T-helper 2 cell (primary cell): ENCODE measurements around the gene PEX19.
A peak's percentile ranks its signal among the peaks of the same experiment; 100 is the strongest.
"Not testable (repeated sequence)": the region's sequence is repeated elsewhere in the genome, so short reads cannot be mapped to it uniquely, and the experiment has no call there.

Source experiments
- DNase-seq, 5 experiments: peaks; one replicate each; pipeline versions ENCODE4 v3.0.0 to v3.0.0-alpha.2; 2012 to 2022
- total RNA-seq, 2 donors: gene quantifications; one replicate each; lab custom pipeline; 2026; lab: John Stamatoyannopoulos, UW

The PEX19 gene, protein sequence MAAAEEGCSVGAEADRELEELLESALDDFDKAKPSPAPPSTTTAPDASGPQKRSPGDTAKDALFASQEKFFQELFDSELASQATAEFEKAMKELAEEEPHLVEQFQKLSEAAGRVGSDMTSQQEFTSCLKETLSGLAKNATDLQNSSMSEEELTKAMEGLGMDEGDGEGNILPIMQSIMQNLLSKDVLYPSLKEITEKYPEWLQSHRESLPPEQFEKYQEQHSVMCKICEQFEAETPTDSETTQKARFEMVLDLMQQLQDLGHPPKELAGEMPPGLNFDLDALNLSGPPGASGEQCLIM
- 12.5 to 30.6 reads per million in 2 donors for total RNA-seq

DNA sequence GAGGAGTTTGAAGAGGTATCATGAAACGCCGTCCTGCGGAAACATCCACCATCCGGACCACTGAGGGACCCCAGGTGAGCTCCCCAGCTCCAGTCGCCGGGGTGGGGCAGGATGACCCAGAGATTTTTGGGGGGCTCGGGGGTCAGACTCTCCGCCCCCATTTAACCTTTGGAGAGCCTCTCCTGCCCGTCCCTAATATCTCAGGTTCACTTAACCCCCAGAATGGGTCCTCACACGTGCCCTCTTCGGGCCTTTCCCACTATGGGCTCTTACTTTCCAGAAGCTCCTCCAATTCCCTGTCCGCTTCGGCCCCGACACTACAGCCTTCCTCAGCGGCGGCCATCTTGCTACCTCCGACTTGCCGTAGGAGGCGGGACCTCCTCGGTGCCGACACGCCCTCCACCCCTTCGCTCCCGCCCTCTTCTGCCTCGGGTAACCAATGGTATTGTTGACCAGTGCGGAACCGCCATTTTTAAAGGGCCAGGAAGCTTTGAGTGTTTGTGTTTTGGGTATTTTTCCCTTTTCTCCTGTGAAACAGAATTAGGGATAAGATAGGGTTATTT is at the start of gene PEX19:
Gene PEX19 (minus strand): TSS at position 352 of the 563 bp plus-strand sequence. CDS start 9 bp downstream, at position 343.
- DNase-seq: peak; percentile 80 to 95 (median 89)

DNA sequence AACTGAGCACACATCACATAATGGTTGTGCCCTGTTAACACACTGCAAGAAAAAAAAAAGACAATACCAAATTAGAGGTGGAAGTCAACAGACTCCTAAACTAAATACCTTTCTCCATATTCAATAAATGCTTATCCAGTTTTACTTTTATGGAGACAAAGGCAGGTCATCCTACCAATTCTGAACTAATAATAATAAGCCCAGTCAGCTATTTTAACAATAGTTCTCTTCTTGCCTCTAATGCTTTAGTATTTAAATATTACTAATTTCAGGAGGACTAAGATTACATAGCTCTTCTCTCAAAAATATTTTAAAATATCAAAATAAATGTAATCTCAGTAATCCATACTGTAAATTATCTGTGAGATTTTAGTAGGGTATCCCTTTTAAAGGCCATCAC is 47.6 kb upstream of the PEX19 start:
- DNase-seq: no peak

GRCh38 chr1:160330119-160330518 is 45.2 kb upstream of the PEX19 start:
- no peak for DNase-seq

- no peak for DNase-seq
Measured at GRCh38 chr1:160328184-160328583, 43.3 kb upstream of the PEX19 start.

- DNase-seq: no peak
Measured at GRCh38 chr1:160326418-160326817, 41.5 kb upstream of the PEX19 start.

GRCh38 chr1:160325252-160325651 is 40.3 kb upstream of the PEX19 start:
- DNase-seq: no peak

DNA sequence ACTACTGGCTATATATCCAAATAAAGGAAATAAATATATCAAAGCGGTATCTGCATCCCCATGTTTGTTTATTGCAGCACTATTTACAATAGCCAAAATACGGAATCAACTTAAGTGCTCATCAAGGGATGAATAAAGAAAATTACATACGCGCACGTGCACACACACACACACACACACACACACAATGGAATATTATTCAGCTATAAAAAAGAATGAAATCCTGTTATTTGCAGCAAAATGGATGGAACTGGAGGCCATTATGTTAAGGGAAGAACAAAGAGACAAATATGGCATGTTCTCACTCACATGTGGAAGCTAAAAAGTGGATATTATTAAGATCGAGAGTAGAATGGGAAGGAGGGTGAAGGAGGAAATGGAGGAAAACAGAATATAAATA is 37.9 kb upstream of the PEX19 start:
- no peak for DNase-seq

DNA sequence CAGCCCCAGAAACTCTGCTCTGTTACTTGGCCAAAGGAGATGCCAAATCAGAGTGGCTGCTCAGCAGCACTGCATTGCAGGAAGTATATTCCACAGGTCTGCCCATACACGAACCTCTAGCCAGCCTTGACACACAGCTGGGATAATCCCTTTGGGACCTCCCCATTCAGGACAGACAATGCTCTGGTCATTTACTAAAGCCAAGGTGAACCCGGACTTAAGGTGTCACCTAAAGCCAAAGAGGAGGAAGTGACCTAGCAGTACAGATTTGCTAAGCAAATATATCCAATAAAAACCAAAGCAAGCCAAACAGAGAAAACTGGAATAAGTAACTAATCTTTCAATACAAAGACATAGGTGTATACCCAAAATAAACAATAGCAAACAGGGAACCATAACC is 30.4 kb upstream of the PEX19 start:
- DNase-seq: no peak

DNA sequence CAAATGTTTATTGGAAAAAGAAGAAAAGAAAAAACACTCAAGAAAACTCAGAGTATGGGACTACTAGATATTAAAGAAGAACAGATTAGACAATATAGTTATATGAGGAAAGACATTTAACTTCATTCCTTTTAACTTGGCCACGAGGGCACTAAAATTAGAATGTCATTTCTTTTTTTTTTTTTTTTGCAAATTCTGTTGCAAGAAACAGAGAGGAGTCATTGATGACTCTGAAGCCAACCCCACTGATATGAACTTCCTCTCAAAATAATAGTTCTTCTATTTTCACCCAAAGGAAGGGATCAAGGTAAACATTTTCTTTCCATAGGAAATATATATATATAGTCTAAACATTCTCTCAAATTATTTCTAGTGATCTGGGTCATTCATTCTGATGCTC is 24.6 kb upstream of the PEX19 start:
- no peak for DNase-seq

DNA sequence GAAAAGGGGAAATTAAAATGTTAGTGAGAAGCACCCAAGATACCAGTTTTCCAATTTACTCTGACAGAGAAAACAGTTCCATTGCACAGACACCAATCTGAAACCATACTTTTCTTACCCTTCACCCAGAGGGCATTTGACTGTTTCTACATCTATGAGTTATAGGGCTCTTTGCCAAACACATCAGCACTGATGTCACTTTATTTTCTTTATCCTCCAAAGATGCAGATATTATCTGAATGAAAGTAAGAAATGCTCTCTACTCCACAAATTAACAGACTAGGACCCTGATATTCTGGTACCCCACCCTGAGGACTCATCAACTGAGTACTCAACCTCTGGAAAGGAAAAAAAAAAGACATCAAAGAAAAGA is 24.2 kb upstream of the PEX19 start:
- DNase-seq: no peak

DNA sequence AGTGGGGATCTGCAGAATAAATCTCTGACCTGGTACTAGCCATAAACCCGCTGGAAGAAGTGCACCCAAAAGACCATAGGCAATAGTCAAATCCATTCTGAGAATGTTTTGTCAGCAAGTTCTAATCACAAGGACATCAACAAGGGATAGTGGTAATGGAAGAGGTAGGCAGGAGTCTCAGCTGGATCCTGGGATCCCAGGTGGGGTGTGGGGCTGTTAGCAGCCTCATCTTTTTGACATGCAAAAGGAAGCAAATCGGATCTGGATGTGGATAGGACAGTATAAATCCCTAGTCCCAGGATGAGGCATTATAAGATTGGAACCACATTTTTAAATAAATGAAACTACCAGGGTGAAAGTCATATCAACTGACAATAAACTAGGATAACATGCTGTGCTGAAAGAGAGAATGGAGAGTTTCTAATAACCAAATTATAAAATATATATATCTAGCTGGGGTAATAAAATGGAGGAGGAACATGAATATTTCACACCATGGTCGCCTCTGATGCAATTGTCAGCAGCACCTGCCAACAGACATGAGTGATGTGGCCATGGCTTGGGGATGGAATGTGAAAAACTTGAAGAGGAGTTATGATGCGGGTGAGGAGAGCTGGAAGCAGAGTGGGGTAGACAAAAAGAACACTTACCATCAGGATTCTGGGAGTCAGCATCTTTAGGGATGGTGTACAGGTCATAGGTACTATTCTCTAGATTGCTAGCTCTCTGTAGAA is 23.7 kb upstream of the PEX19 start:
- no peak for DNase-seq

GRCh38 chr1:160307118-160307791 is 22.3 kb upstream of the PEX19 start:
- no peak for DNase-seq

- DNase-seq: no peak
Measured at GRCh38 chr1:160300173-160300572, 15.2 kb upstream of the PEX19 start.

- no peak for DNase-seq
Measured at GRCh38 chr1:160296036-160296435, 11.1 kb upstream of the PEX19 start.

DNA sequence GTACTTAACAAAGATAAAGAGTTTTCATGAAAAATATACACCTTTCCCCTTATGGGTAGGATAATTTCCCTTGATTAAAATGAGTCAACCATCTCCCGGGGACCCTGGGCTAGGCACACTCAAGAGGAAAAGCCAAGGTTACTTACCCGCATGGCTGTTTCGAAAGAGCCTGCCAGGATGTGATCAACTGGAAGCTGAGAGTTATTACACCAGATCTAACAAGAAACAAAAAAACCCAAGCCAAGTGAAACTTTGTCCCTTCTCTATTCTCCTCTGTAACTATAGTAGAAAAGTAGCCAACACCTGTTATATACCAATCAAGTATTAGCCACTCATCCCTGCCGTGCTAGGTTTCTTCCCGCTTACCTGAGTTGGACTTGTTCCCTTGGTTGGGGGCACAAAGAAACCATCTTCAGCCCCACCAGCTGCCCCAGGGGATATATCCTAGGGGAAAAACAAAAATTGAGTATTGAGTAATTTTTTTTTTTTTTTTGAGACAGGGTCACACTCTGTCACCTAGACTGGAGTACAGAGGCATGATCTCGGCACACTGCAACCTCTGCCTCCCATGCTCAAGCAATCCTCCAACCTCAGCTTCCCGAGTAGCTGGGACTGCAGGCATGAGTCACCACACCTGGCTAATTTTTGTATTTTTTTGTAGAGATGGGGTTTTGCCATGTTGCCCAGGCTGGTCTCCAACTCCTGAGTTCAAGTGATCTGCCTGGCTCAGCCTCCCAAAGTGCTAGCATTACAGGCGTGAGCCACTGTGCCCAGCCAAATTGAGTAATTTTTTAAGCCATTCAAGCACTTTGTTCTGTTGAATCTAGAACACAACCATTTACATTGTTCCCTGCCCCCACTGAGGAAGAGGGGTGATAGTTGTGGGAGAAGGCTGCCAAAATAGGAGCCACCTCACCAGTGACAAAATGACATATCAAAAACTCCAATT is 8.4 kb upstream of the PEX19 start:
- DNase-seq: no peak

- peak; percentile 13 to 84 (median 42) for DNase-seq
Measured at GRCh38 chr1:160291248-160292220, 6.6 kb upstream of the PEX19 start.

DNA sequence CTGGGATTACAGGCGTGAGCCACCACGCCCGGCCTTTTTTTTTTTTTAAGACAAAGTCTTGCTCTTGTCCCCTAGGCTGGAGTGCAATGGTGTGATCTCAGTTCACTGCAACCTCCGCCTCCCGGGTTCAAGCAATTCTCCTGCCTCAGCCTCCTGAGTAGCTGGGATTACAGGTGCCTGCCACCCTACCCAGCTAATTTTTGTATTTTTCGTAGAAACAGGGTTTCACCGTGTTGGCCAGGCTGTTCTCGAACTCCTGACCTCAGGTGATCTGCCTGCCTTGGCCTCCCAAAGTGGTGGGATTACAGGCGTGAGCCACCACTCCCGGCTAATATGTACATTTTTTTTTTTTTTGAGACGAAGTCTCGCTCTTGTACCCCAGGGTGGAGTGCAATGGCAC is 2.8 kb upstream of the PEX19 start:
- DNase-seq: not testable (repeated sequence)

DNA sequence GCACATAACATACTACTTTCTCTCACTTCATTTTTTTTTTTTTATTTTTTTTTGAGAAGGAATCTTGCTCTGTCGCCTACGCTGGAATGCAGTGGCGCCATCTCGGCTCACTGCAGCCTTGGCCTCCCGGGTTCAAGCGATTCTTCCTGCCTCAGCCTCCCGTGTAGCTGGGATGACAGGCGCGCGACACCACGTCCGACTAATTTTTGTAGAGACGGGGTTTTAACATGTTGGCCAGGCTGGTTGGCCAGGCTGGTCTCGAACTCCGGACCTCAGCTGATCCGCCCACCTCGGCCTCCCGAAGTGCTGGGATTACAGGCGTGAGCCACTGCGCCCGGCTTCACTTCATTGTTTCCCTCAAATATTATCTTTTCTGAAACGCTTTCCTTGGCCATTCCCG is 573 bp upstream of the PEX19 start:
- no peak for DNase-seq

GRCh38 chr1:160284220-160284781 is 632 bp downstream of the PEX19 start:
- peak in 1 of 5 experiments; percentile 53 for DNase-seq

DNA sequence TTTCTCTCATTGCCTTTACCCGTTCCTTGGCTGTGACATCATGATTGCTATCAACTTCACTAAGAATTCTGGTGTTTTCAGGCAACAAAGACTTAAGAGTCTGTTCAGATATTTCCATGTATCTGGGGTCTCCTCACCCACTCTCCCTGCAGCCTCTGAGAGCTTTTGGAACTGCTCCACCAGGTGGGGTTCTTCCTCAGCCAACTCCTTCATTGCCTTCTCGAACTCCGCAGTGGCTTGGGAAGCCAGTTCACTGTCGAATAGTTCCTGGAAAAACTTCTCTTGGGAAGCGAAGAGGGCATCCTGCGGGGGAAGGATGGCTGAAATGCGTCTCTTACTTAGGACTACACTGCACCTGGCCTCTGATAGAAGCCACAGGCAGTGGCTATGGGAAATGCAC is 2.1 kb downstream of the PEX19 start:
- no peak for DNase-seq

GRCh38 chr1:160277987-160278386 is 6.9 kb downstream of the PEX19 start:
- no peak for DNase-seq
